Measurements from ENCODE around the gene HYAL1.

GRCh38 chr3:50251220-50251619, 52.2 kb downstream of the HYAL1 start:
- TF ChIP-seq, protein P1, sequence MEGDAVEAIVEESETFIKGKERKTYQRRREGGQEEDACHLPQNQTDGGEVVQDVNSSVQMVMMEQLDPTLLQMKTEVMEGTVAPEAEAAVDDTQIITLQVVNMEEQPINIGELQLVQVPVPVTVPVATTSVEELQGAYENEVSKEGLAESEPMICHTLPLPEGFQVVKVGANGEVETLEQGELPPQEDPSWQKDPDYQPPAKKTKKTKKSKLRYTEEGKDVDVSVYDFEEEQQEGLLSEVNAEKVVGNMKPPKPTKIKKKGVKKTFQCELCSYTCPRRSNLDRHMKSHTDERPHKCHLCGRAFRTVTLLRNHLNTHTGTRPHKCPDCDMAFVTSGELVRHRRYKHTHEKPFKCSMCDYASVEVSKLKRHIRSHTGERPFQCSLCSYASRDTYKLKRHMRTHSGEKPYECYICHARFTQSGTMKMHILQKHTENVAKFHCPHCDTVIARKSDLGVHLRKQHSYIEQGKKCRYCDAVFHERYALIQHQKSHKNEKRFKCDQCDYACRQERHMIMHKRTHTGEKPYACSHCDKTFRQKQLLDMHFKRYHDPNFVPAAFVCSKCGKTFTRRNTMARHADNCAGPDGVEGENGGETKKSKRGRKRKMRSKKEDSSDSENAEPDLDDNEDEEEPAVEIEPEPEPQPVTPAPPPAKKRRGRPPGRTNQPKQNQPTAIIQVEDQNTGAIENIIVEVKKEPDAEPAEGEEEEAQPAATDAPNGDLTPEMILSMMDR (conservative IDR thresholded peaks at IDR 0.05; ENCODE audit: low read length), result no peak
- no peak for TF ChIP-seq EZH2phosphoT487 (IDR thresholded peaks at IDR 0.05; ENCODE audit: borderline replicate concordance)
